Measurements from ENCODE around the gene MTHFD1L.

DNA sequence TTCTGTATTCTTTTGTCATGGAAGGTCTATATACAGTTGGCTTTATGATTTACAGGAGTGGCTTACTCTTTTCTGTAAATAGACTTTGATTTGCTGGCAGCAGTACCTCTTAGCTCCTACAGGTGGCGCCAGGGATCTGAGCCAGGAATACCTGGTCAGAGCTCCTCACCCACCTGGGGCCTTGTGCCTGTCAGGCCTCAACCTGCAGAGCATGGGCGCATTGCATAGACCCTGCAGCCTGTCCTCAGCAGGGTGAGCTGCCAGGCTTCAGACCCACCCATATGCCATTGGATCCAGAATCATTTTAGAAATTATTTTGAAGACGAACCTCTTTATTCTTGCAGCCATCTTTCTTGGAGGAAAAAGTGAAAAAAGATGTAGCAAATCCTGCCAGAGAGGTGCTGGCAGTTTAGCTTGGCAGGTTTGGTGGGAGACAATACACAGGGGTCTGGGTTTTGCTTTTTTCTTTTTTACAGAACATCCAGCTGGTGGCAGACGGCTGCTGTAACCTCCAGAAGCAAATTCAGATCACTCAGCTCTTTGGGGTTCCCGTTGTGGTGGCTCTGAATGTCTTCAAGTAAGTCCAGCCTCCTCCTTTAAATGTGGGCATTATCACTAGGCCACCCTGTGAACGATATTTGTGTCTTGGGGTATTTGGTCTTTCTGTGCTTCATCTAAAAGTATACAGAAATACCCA, 149.1 kb downstream of the MTHFD1L start:
- TF ChIP-seq, protein P1, sequence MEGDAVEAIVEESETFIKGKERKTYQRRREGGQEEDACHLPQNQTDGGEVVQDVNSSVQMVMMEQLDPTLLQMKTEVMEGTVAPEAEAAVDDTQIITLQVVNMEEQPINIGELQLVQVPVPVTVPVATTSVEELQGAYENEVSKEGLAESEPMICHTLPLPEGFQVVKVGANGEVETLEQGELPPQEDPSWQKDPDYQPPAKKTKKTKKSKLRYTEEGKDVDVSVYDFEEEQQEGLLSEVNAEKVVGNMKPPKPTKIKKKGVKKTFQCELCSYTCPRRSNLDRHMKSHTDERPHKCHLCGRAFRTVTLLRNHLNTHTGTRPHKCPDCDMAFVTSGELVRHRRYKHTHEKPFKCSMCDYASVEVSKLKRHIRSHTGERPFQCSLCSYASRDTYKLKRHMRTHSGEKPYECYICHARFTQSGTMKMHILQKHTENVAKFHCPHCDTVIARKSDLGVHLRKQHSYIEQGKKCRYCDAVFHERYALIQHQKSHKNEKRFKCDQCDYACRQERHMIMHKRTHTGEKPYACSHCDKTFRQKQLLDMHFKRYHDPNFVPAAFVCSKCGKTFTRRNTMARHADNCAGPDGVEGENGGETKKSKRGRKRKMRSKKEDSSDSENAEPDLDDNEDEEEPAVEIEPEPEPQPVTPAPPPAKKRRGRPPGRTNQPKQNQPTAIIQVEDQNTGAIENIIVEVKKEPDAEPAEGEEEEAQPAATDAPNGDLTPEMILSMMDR (IDR thresholded peaks at IDR 0.05; ENCODE audit: insufficient read depth, low read length, poor library complexity, severe bottlenecking): peak; percentile 60
- TF ChIP-seq EZH2phosphoT487 (conservative IDR thresholded peaks at IDR 0.05; ENCODE audit: low read length): no peak

Data from SU-DHL-6 (cell line).